GM12875 (cell line): ENCODE results near the gene PRDX2.

Source experiments
- H3K4me3 ChIP-seq: one replicate; pipeline ENCODE4 v1.5.1; 2011; ENCODE audit warnings: low read depth, low read length, control low read depth
- CTCF ChIP-seq: IDR thresholded peaks from 2 replicates; pipeline ENCODE4 v1.5.1; 2011; ENCODE audit warnings: low read depth, mild to moderate bottlenecking, control low read depth, inconsistent platforms, low read length, moderate library complexity, borderline replicate concordance; ENCODE audit not compliant: insufficient read depth

Gene PRDX2

GRCh38 chr19:12766051-12766521, 35.5 kb downstream of the PRDX2 start:
- peak; percentile 58; the same call in 1 of the 2 replicates for TF ChIP-seq CTCF
- no peak overlapping the region for H3K4me3 ChIP-seq

- no peak for TF ChIP-seq CTCF
- no peak overlapping the region for H3K4me3 ChIP-seq
These were observed 36.9 kb downstream of the PRDX2 start for GRCh38 chr19:12764698-12765097.

- no peak for TF ChIP-seq CTCF
- no peak overlapping the region for H3K4me3 ChIP-seq
These were observed 38.5 kb downstream of the PRDX2 start for GRCh38 chr19:12763100-12763499.

GRCh38 chr19:12759686-12760085, 41.9 kb downstream of the PRDX2 start:
- no peak overlapping the region for H3K4me3 ChIP-seq
- TF ChIP-seq CTCF, result no peak

- no peak overlapping the region for H3K4me3 ChIP-seq
- peak; percentile 99 for TF ChIP-seq CTCF
These were observed 43.9 kb downstream of the PRDX2 start for GRCh38 chr19:12757544-12758274.

GRCh38 chr19:12756150-12756883, 45.3 kb downstream of the PRDX2 start:
- no peak overlapping the region for H3K4me3 ChIP-seq
- no peak for TF ChIP-seq CTCF
